Measurements from ENCODE around the gene TEPSIN. TPM values are rescaled to one million over a fixed set of nuclear protein-coding genes. Genes with fewer than 3 reads are reported as not detected.

Gene TEPSIN
- total RNA-seq, 4 donors from 2014 or later, result 15.5 to 32.9 (median 24.3) TPM

DNA sequence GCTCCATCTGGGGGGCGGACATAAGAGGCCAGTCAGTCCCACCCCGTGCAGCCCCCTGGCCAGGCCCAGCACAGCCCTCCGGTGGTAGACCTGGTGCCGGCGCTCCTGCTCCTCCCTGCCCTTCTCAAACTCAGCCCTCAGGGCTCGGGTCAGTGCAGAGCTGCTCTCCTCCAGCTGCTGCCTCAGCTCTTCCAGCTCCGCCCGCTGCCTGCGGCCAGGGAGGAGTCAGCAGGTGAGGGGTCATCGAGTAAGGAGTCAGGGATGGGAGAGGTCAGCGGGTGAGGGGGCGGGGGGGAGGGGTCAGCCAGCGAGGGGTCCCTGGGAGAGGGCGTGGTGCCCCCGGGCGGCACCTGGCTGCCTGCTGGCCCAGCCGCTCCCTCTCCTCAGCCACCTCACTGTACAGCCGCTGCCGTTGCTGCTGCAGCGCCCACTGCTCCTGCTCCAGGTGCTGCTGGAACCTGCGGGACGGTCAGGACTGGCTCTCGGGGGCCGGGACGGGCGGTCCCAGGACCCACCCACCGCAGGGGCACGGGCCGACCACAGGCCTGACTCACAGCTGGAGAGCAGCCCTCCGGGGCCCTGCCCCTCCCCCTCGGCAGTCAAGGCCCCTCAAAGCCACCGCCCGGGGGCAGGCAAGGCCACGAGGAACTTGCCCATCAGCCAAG lies 46.3 kb downstream of the TEPSIN start:
- H3K4me1 ChIP-seq, result no peaks in the 10 kb centered on the region
- DNase-seq (no peak), ATAC-seq (no peak)
- TF ChIP-seq, protein P1, sequence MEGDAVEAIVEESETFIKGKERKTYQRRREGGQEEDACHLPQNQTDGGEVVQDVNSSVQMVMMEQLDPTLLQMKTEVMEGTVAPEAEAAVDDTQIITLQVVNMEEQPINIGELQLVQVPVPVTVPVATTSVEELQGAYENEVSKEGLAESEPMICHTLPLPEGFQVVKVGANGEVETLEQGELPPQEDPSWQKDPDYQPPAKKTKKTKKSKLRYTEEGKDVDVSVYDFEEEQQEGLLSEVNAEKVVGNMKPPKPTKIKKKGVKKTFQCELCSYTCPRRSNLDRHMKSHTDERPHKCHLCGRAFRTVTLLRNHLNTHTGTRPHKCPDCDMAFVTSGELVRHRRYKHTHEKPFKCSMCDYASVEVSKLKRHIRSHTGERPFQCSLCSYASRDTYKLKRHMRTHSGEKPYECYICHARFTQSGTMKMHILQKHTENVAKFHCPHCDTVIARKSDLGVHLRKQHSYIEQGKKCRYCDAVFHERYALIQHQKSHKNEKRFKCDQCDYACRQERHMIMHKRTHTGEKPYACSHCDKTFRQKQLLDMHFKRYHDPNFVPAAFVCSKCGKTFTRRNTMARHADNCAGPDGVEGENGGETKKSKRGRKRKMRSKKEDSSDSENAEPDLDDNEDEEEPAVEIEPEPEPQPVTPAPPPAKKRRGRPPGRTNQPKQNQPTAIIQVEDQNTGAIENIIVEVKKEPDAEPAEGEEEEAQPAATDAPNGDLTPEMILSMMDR (IDR thresholded peaks at IDR 0.05 in 4 of 5, conservative IDR thresholded peaks at IDR 0.05 in 1 of 5), result no peak
- no peak for TF ChIP-seq POLR2A (IDR thresholded peaks at IDR 0.05)
- H3K27ac ChIP-seq, result no peak overlapping the region
- H3K27me3 ChIP-seq, result no peaks in the 10 kb centered on the region
- no peaks in the 10 kb centered on the region for H3K36me3 ChIP-seq
- in situ Hi-C loops (cut with MboI; ENCODE audit: low sequenced_read_pairs in 4 of 4) (no loop called here), intact Hi-C loops (cut with DNase I; ENCODE audit: low total_unique reads) (no loop called here)
- no peak overlapping the region for H3K4me3 ChIP-seq
- H3K9me3 ChIP-seq, result no peaks in the 10 kb centered on the region

DNA sequence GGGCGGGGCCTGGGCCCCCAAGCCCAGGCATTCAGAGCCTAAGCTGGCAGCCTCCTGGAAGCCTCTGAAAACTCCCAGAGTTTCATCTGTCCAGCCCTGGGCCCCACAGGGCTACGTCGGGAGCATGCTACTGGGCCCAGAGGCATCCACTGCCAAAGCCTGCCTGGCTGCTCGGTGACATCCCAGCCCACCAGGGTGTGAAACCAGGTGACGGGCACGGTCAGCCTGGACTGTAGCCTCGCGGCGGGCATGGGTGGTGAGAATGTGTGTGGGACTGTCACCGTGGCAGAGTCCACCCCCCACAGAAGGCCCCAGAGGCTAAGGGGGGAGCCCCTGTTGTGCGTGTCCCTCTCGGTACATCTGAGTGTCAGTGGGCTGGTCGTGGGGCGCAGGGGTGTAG lies 47.2 kb downstream of the TEPSIN start:
- no peak for DNase-seq
- Histone ChIP-seq H3K27ac (no peak overlapping the region), H3K4me1 (no peaks in the 10 kb centered on the region), H3K27me3 (no peaks in the 10 kb centered on the region), H3K9me3 (no peaks in the 10 kb centered on the region), H3K4me3 (no peak overlapping the region), H3K36me3 (no peaks in the 10 kb centered on the region)
- no peak for ATAC-seq
- in situ Hi-C loops (cut with MboI; ENCODE audit: low sequenced_read_pairs in 4 of 4) (no loop called here), intact Hi-C loops (cut with DNase I; ENCODE audit: low total_unique reads) (no loop called here)
- TF ChIP-seq POLR2A (IDR thresholded peaks at IDR 0.05), result no peak
- TF ChIP-seq, protein P1 (IDR thresholded peaks at IDR 0.05 in 4 of 5, conservative IDR thresholded peaks at IDR 0.05 in 1 of 5), result no peak

DNA sequence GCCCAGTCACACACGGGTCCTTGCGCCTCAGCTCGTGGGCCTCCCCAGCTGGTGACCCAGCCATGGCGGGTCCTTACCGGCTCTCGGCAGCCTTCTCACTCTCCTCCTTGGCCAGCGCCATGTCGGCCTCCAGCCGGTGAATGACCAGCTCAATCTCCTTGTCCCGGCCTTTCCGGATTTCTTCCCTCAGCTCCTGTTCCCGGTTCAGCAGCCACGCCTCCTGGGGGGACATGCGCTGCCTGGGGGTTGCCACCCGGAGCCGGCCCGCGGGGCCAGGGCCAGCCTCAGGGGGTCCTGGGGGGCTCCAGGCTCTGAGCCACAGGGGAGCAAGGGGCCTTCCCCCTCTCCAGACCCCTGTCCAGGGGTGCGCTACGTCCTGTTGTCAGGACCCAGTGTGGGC lies 47.7 kb downstream of the TEPSIN start:
- H3K27me3 ChIP-seq, result no peaks in the 10 kb centered on the region
- DNase-seq (no peak), ATAC-seq (no peak)
- intact Hi-C loops (cut with DNase I; ENCODE audit: low total_unique reads), result no loop called here
- no peak overlapping the region for H3K27ac ChIP-seq
- in situ Hi-C loops (cut with MboI; ENCODE audit: low sequenced_read_pairs in 4 of 4), result no loop called here
- no peaks in the 10 kb centered on the region for H3K9me3 ChIP-seq
- no peaks in the 10 kb centered on the region for H3K4me1 ChIP-seq
- TF ChIP-seq, protein P1 (IDR thresholded peaks at IDR 0.05 in 4 of 5, conservative IDR thresholded peaks at IDR 0.05 in 1 of 5), result no peak
- no peak for TF ChIP-seq POLR2A (IDR thresholded peaks at IDR 0.05)
- no peaks in the 10 kb centered on the region for H3K36me3 ChIP-seq
- no peak overlapping the region for H3K4me3 ChIP-seq

DNA sequence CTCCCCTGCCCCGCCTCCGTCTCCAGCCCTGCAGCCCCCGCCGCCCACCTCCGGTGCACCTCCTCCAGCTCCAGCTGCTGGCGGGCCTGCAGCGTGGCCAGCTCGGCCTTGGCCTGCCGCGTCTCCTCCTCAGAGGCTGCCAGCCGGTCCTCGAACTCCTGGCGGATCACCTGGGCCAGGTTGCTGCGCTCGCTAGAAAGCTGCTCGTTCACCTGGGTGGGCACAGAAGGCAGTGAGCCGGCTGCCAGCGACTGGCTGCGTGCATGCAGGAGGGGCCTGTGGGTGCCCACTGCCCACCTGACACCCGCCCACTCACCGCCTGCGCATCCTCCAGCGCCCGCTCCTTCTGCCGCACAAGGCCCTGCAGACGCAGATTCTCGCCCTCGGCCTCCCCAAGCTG lies 48.3 kb downstream of the TEPSIN start:
- DNase-seq, result no peak

More for the DNA sequence above, 48.3 kb downstream of the TEPSIN start:
- H3K9me3 ChIP-seq, result no peaks in the 10 kb centered on the region
- H3K4me1 ChIP-seq, result no peaks in the 10 kb centered on the region
- H3K27me3 ChIP-seq, result no peaks in the 10 kb centered on the region
- no peak overlapping the region for H3K4me3 ChIP-seq
- H3K36me3 ChIP-seq, result no peaks in the 10 kb centered on the region
- TF ChIP-seq, protein P1 (IDR thresholded peaks at IDR 0.05 in 4 of 5, conservative IDR thresholded peaks at IDR 0.05 in 1 of 5), result no peak
- TF ChIP-seq POLR2A (IDR thresholded peaks at IDR 0.05), result no peak
- no peak overlapping the region for H3K27ac ChIP-seq
- in situ Hi-C loops (cut with MboI; ENCODE audit: low sequenced_read_pairs in 4 of 4) (no loop called here), intact Hi-C loops (cut with DNase I; ENCODE audit: low total_unique reads) (no loop called here)
- no peak for ATAC-seq
